Caco-2 (cell line): ENCODE measurements around the gene LSM3. TPM values are rescaled to one million over a fixed set of nuclear protein-coding genes. Genes with fewer than 3 reads are reported as not detected.

ENCODE experiments used
- BruUV-seq: library from RNA; stranded (reverse); fragments of 400-500 nt; replicated peaks from 2 replicates; lab custom pipeline; 2021; lab: Mats Ljungman, UMichigan
- CTCF ChIA-PET: fragments of 300-600 bp; sonication (Branson Sonifier 250); formaldehyde crosslinking; loops from one replicate; lab custom pipeline; 2022; ENCODE audit warnings: antibody characterized with exemption; lab: Charles Lee
- POLR2A ChIA-PET: fragments of 300-600 bp; sonication (Branson Sonifier 250); formaldehyde crosslinking; loops from one replicate; lab custom pipeline; 2022; ENCODE audit warnings: antibody characterized with exemption; lab: Charles Lee
- DNase-seq, 2 experiments: peaks; one replicate each; pipeline versions ENCODE4 v3.0.0 to v3.0.0-alpha.2; 2020 to 2022
- H3K27me3 ChIP-seq: replicated peaks from 2 replicates; pipeline ENCODE4 v1.6.0; 2011; ENCODE audit warnings: low read length; ENCODE audit not compliant: control insufficient read depth, insufficient read depth
- H3K36me3 ChIP-seq: 2 replicates; pipeline ENCODE4 v1.5.1; 2011; ENCODE audit warnings: low read length; ENCODE audit not compliant: control insufficient read depth, insufficient read depth
- H3K4me1 ChIP-seq: fragments of 250-450 bp; sonication (Bioruptor Pico); 2 replicates; pipeline ENCODE4 v1.5.1; 2020; ENCODE audit warnings: mild to moderate bottlenecking
- H3K4me3 ChIP-seq: 2 replicates; pipeline ENCODE4 v1.5.1; 2011; ENCODE audit warnings: low read depth, mild to moderate bottlenecking, control low read depth, low read length
- H3K9me3 ChIP-seq: fragments of 250-450 bp; sonication (Bioruptor Pico); 2 replicates; pipeline ENCODE4 v1.5.1; 2020; ENCODE audit warnings: mild to moderate bottlenecking, moderate library complexity
- H3K27ac Mint-ChIP-seq: one replicate; pipeline ENCODE4 v1.8.0; 2022; ENCODE audit warnings: mixed read lengths; ENCODE audit not compliant: unreplicated experiment
- H3K27me3 Mint-ChIP-seq: one replicate; pipeline ENCODE4 v1.8.0; 2022; ENCODE audit warnings: mixed read lengths; ENCODE audit not compliant: insufficient read depth, unreplicated experiment
- H3K36me3 Mint-ChIP-seq: one replicate; pipeline ENCODE4 v1.8.0; 2022; ENCODE audit warnings: mild to moderate bottlenecking, mixed read lengths; ENCODE audit not compliant: insufficient read depth, unreplicated experiment
- H3K4me1 Mint-ChIP-seq: one replicate; pipeline ENCODE4 v1.8.0; 2022; ENCODE audit warnings: low read depth, mixed read lengths; ENCODE audit not compliant: unreplicated experiment
- H3K4me3 Mint-ChIP-seq: one replicate; pipeline ENCODE4 v1.8.0; 2022; ENCODE audit warnings: mild to moderate bottlenecking, moderate library complexity, mixed read lengths; ENCODE audit not compliant: unreplicated experiment
- H3K9me3 Mint-ChIP-seq: one replicate; pipeline ENCODE4 v1.8.0; 2022; ENCODE audit warnings: mixed read lengths; ENCODE audit not compliant: unreplicated experiment
- CTCF ChIP-seq, 2 experiments: fragments of 200-600 bp in 1 of 2; IDR thresholded peaks; 1 replicate in 1 of 2; 2 replicates in 1 of 2; pipeline versions ENCODE4 v1.5.1 to v1.8.0; 2011 to 2022; ENCODE audit warnings: antibody characterized with exemption in 1 of 2, control low read depth in 1 of 2, inconsistent platforms in 1 of 2, low read depth in 1 of 2, low read length in 1 of 2, mild to moderate bottlenecking in 1 of 2, moderate library complexity in 1 of 2; ENCODE audit not compliant: insufficient read depth in 1 of 2, severe bottlenecking in 1 of 2, unreplicated experiment in 1 of 2
- intact Hi-C: fragments of 100-400 bp; cut with micrococcal nuclease; formaldehyde crosslinking; loops from one replicate; pipeline ENCODE4 v1.10.0; 2022; ENCODE audit not compliant: unreplicated experiment
- total RNA-seq: library from RNA; stranded (reverse); gene quantifications from 2 replicates; pipeline ENCODE4 v1.2.3, GENCODE V29; 2022

Gene LSM3
- total RNA-seq, 1 experiment from 2014 or later: 20.5 TPM

DNA sequence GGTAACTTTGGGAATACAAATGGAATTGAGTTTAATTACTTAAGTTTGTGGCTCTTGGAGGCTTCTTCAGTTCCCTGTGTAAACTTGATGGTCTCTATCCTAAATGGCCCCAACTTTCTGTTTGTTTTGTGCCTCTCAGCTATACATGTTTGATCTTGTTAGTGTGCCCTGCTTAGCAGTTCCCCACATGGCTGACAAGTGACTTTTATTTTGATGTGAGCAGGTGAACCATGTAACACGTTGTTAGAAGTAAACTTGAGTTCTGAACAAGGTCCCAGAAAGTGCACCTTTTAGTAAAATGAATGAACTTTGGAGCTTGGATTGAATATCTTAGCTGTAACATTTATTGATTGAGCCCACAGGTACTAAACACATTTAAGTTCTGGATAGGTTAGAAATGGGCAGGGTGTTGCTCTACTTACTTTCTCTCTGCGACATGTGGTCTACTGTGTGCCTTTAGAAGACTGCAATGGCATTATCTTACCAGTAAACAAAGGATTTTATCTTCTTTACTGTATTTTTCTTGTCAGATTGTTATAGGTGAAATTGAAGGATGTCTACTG is 4.5 kb downstream of the LSM3 start:
- Mint-ChIP-seq H3K27ac (no peak overlapping the region), H3K9me3 (no peaks in the 10 kb centered on the region), H3K27me3 (no peaks in the 10 kb centered on the region), H3K4me1 (no peaks in the 10 kb centered on the region), H3K4me3 (no peak overlapping the region), H3K36me3 (peaks cover 54% of the 10 kb centered on the region)
- H3K4me1 ChIP-seq: 0 out of 2 replicates have a peak, but pooled peaks cover 6% of the 10 kb centered on the region
- POLR2A ChIA-PET: no interaction called here
- BruUV-seq: no TSS peak
- no peak overlapping the region for H3K4me3 ChIP-seq
- H3K9me3 ChIP-seq: no peaks in the 10 kb centered on the region
- CTCF ChIA-PET: interaction anchor here (0.5 kb wide), 1 partner anchor 21 kb away, joined by 3 read pairs; no protein-coding TSS in a partner anchor
- intact Hi-C loops: no loop called here
- no peak for TF ChIP-seq CTCF (IDR thresholded peaks at IDR 0.05; ENCODE audit: insufficient read depth in 1 of 2, low read depth in 1 of 2, low read length in 1 of 2, severe bottlenecking in 1 of 2, unreplicated experiment in 1 of 2)
- no peaks in the 10 kb centered on the region for H3K36me3 ChIP-seq
- no peaks in the 10 kb centered on the region for H3K27me3 ChIP-seq
- no peak for DNase-seq

DNA sequence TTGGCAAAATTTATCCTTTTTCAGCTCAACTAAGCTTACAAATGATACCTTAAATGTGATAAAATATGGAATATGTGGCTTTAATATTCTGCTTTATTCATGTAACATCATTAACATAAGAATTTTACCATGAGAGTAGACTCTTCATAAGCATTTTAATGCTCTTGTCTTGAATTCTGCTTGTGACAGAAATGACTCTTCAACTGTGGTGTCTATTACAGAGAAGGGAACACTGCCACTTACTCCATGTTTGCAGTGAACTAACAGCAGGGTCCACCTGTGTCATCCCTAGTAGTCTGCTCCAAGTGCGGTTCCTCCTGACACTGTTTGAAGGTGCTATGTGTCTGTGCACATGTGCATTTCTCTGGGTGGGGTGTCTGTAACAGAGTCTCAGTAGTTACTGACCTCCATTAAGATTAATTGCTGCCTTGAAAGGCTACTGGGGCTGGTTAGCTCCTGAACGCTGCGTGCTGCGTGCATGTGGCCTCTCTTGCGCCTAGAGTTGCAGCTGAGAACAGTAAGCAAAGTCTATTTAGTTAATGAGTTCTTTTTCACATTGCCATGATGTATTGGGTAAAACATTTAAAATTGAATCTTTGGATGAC is 8.3 kb downstream of the LSM3 start:
- CTCF ChIA-PET: no interaction called here
- Histone ChIP-seq H3K9me3 (no peaks in the 10 kb centered on the region), H3K4me1 (no peaks in the 10 kb centered on the region), H3K4me3 (no peak overlapping the region), H3K27me3 (no peaks in the 10 kb centered on the region), H3K36me3 (no peaks in the 10 kb centered on the region)
- TF ChIP-seq CTCF (IDR thresholded peaks at IDR 0.05; ENCODE audit: insufficient read depth in 1 of 2, low read depth in 1 of 2, low read length in 1 of 2, severe bottlenecking in 1 of 2, unreplicated experiment in 1 of 2): no peak
- Mint-ChIP-seq H3K4me3 (no peak overlapping the region), H3K27me3 (no peaks in the 10 kb centered on the region), H3K9me3 (no peaks in the 10 kb centered on the region), H3K36me3 (peaks cover 63% of the 10 kb centered on the region), H3K4me1 (no peaks in the 10 kb centered on the region), H3K27ac (no peak overlapping the region)
- POLR2A ChIA-PET: interaction anchor here (0.7 kb wide), 1 partner anchor 8 kb away, joined by 3 read pairs; the partner anchor contains the start of gene LSM3
- DNase-seq: no peak
- intact Hi-C loops: no loop called here
- BruUV-seq: no TSS peak

DNA sequence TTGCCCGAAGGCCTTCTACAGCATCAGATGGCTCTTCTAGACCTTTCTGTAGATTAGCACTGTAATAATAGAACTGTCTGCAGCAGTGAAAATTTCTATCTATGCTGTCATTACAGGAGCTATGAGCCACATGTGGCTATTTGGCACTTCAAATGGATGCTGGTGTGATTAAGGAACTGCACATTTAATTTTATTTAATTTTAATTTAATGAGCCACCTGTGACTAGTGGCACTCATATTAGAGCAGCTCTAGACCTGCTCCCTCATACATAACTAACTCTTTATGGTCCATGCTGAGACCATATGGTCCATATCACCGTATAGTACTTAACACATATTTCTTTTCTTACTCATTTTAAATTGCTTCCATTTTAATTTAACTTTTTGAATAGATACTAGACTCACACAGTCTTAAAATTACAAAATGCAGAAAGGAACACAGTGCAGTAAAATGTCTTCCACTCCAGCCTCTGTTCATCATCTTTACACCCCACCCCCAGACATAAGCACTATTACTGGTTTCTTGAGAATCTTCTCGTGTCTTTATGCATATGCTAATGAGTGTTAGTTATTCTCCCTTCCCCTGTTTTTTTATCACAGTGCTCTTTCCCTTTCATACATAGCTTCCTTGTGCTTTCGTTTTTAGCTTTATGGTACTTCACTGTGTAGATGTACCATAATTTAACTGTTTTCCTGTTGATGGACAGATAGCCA is 9.6 kb downstream of the LSM3 start:
- Mint-ChIP-seq H3K27me3 (no peaks in the 10 kb centered on the region), H3K4me3 (no peak overlapping the region), H3K36me3 (peaks cover 51% of the 10 kb centered on the region), H3K9me3 (no peaks in the 10 kb centered on the region), H3K27ac (no peak overlapping the region), H3K4me1 (no peaks in the 10 kb centered on the region)
- Histone ChIP-seq H3K9me3 (no peaks in the 10 kb centered on the region), H3K36me3 (no peaks in the 10 kb centered on the region), H3K4me1 (no peaks in the 10 kb centered on the region), H3K4me3 (no peak overlapping the region), H3K27me3 (no peaks in the 10 kb centered on the region)
- BruUV-seq: no TSS peak
- no peak for TF ChIP-seq CTCF (IDR thresholded peaks at IDR 0.05; ENCODE audit: insufficient read depth in 1 of 2, low read depth in 1 of 2, low read length in 1 of 2, severe bottlenecking in 1 of 2, unreplicated experiment in 1 of 2)
- POLR2A ChIA-PET: no interaction called here
- intact Hi-C loops: no loop called here
- DNase-seq: no peak
- CTCF ChIA-PET: no interaction called here
